ENCODE data around the gene GPATCH8. TPM values are rescaled to one million over a fixed set of nuclear protein-coding genes. Genes with fewer than 3 reads are reported as not detected.
A peak's percentile ranks its signal among the peaks of the same experiment; 100 is the strongest.

Gene GPATCH8
- polyA plus RNA-seq, 3 donors, result 8.8 to 15.9 (median 14.9) TPM

DNA sequence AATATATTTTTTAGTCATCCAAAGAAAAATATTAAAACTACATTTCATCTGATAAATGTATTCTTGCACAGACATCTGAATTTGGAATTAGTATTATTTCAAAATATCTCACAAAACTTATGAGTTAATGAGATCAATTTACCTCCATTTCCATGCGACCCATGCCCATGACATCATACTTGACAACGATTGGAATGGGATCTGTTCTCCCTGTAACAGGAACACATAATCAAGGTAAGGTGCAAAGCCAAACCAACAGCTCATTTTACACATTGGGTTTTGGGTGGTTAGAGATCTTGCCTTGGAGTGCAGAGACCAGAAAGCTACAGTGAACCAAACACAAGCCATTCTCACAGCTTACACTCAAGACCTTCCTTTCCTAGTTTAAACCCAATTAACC, 66.9 kb downstream of the GPATCH8 start:
- intact Hi-C loops (cut with micrococcal nuclease), result no loop called here

DNA sequence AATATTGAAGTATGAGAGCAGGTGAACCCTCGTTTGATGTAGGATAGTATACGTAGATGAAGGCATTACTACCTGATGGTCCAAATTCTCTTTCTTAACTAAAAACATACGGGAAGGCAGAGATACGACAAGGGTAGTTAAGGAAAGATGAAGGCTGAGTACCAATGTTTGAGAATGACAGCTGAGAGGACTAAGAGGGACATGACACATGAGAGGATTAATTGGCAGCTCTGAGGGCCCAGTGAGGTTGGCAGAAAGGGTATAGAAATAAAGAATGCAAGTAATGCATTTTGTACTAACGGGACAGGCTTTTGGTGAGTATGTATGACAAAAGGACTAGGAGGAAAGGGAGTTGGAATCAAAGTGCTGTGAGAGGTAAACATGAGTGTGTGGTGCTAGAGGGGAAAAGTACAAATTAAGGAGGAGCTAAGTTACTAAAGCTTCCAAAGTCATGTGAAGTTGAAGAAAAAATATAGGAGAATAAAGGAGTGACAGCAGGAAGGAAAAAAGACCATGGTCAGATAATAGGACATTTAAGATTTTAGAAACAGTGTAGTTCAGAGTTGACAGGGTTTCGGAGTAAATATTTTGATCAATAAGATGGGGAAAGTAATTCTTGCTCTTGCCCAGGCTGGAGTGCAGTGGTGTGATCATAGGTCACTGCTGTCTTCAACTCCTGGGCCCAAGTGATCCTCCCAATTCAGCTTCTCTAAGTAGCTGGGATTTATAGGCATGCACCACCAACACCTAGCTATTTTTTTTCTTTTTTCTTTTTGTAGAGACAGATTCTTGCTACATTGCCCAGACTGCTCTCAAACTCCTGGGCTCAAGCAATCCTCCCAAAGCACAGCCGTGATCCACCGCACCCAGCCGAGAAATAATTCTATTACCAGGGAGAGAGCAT, 70.7 kb downstream of the GPATCH8 start:
- TF ChIP-seq, protein P1, sequence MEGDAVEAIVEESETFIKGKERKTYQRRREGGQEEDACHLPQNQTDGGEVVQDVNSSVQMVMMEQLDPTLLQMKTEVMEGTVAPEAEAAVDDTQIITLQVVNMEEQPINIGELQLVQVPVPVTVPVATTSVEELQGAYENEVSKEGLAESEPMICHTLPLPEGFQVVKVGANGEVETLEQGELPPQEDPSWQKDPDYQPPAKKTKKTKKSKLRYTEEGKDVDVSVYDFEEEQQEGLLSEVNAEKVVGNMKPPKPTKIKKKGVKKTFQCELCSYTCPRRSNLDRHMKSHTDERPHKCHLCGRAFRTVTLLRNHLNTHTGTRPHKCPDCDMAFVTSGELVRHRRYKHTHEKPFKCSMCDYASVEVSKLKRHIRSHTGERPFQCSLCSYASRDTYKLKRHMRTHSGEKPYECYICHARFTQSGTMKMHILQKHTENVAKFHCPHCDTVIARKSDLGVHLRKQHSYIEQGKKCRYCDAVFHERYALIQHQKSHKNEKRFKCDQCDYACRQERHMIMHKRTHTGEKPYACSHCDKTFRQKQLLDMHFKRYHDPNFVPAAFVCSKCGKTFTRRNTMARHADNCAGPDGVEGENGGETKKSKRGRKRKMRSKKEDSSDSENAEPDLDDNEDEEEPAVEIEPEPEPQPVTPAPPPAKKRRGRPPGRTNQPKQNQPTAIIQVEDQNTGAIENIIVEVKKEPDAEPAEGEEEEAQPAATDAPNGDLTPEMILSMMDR (IDR thresholded peaks at IDR 0.05), result no peak
- no peak overlapping the region for H3K27ac ChIP-seq (ENCODE audit: low read depth in 1 of 2, low read length in 2 of 2)
- H3K9me3 ChIP-seq (replicated peaks in 1 of 2; ENCODE audit: control insufficient read depth in 1 of 2, insufficient read depth in 1 of 2, low read length in 2 of 2), result no peaks in the 10 kb centered on the region
- DNase-seq, result no peak
- H3K4me1 Mint-ChIP-seq, result no peaks in the 10 kb centered on the region
- H3K36me3 Mint-ChIP-seq, result peaks cover 47 to 75% of the 10 kb centered on the region in 2 donors
- intact Hi-C loops (cut with micrococcal nuclease), result no loop called here
- peaks cover 60 to 88% of the 10 kb centered on the region in 2 donors for H3K36me3 ChIP-seq (replicated peaks in 1 of 2; ENCODE audit: control insufficient read depth in 1 of 2, insufficient read depth in 2 of 2, low read length in 2 of 2)
- peaks cover under 1% of the 10 kb centered on the region for H3K79me2 ChIP-seq (ENCODE audit: insufficient read depth, low read length)
- H3K4me3 ChIP-seq (replicated peaks in 1 of 3; ENCODE audit: low read depth in 2 of 3, low read length in 3 of 3), result no peak overlapping the region
- H3K27ac Mint-ChIP-seq, result peak overlapping the region in 1 of 7 donors; percentile 33
- H3K4me1 ChIP-seq (ENCODE audit: control insufficient read depth in 1 of 2, insufficient read depth in 2 of 2, low read length in 2 of 2), result no peaks in the 10 kb centered on the region
- no peak overlapping the region for H3K4me2 ChIP-seq (replicated peaks; ENCODE audit: extremely low read depth, low read length, poor library complexity, severe bottlenecking)
- H2AFZ ChIP-seq (ENCODE audit: insufficient read depth, low read depth, low read length, poor library complexity, severe bottlenecking), result no peak overlapping the region
- 100% methylated on average over 3 of the region's 9 CpGs for WGBS (ENCODE audit: insufficient coverage)
- H3K27me3 Mint-ChIP-seq (ENCODE audit: low read depth in 3 of 3), result peaks cover 0 to 1% (median 0%) of the 10 kb centered on the region in 3 donors
- H3K4me3 Mint-ChIP-seq, result no peak overlapping the region
- H3K27me3 ChIP-seq (ENCODE audit: control insufficient read depth in 2 of 2, insufficient read depth in 2 of 2, low read length in 2 of 2), result no peaks in the 10 kb centered on the region
- H3K9ac ChIP-seq (ENCODE audit: insufficient read depth, low read length, poor library complexity, severe bottlenecking), result no peak overlapping the region
- no peaks in the 10 kb centered on the region for H3K9me3 Mint-ChIP-seq
- H4K20me1 ChIP-seq (ENCODE audit: insufficient read depth, low read length), result peaks cover 30% of the 10 kb centered on the region

More for the DNA sequence above, 66.9 kb downstream of the GPATCH8 start:
- H3K4me1 Mint-ChIP-seq, result peaks cover 12% of the 10 kb centered on the region
- no peaks in the 10 kb centered on the region for H3K27me3 ChIP-seq (ENCODE audit: control insufficient read depth in 2 of 2, insufficient read depth in 2 of 2, low read length in 2 of 2)
- peaks cover 53% of the 10 kb centered on the region for H4K20me1 ChIP-seq (ENCODE audit: insufficient read depth, low read length)
- H3K4me1 ChIP-seq (ENCODE audit: control insufficient read depth in 1 of 2, insufficient read depth in 2 of 2, low read length in 2 of 2), result no peaks in the 10 kb centered on the region
- H2AFZ ChIP-seq (ENCODE audit: insufficient read depth, low read depth, low read length, poor library complexity, severe bottlenecking), result no peak overlapping the region
- peaks cover 42 to 67% of the 10 kb centered on the region in 2 donors for H3K36me3 ChIP-seq (replicated peaks in 1 of 2; ENCODE audit: control insufficient read depth in 1 of 2, insufficient read depth in 2 of 2, low read length in 2 of 2)
- TF ChIP-seq, protein P1 (IDR thresholded peaks at IDR 0.05), result no peak
- H3K27me3 Mint-ChIP-seq (ENCODE audit: low read depth in 3 of 3), result peaks cover 0 to 1% (median 0%) of the 10 kb centered on the region in 3 donors
- no peak overlapping the region for H3K4me2 ChIP-seq (replicated peaks; ENCODE audit: extremely low read depth, low read length, poor library complexity, severe bottlenecking)
- peaks cover 48 to 59% of the 10 kb centered on the region in 2 donors for H3K36me3 Mint-ChIP-seq
- H3K4me3 ChIP-seq (replicated peaks in 1 of 3; ENCODE audit: low read depth in 2 of 3, low read length in 3 of 3), result no peak overlapping the region
- no peak overlapping the region for H3K27ac Mint-ChIP-seq
- H3K27ac ChIP-seq (ENCODE audit: low read depth in 1 of 2, low read length in 2 of 2), result no peak overlapping the region
- no peaks in the 10 kb centered on the region for H3K9me3 ChIP-seq (replicated peaks in 1 of 2; ENCODE audit: control insufficient read depth in 1 of 2, insufficient read depth in 1 of 2, low read length in 2 of 2)
- no CpG with 5 or more reads among the region's 2 CpGs for WGBS (ENCODE audit: insufficient coverage)
- no peaks in the 10 kb centered on the region for H3K9me3 Mint-ChIP-seq
- DNase-seq, result no peak
- H3K9ac ChIP-seq (ENCODE audit: insufficient read depth, low read length, poor library complexity, severe bottlenecking), result no peak overlapping the region
- H3K4me3 Mint-ChIP-seq, result no peak overlapping the region
- H3K79me2 ChIP-seq (ENCODE audit: insufficient read depth, low read length), result peaks cover 24% of the 10 kb centered on the region
